Inflammatory macrophage (primary cell): ENCODE measurements around the gene RASSF7.
"Not testable (repeated sequence)": the region's sequence is repeated elsewhere in the genome, so short reads cannot be mapped to it uniquely, and the experiment has no call there.

ENCODE experiments used
- DNase-seq, 2 donors: peaks; one replicate each; pipeline ENCODE4 v3.0.0-alpha.2; 2020 to 2022

RASSF7 gene

GRCh38 chr11:567629-568292 is 7.0 kb downstream of the RASSF7 start:
- DNase-seq: no peak

- DNase-seq: peak; percentile 87 to 94
Observed at GRCh38 chr11:568306-569157, 7.8 kb downstream of the RASSF7 start.

DNA sequence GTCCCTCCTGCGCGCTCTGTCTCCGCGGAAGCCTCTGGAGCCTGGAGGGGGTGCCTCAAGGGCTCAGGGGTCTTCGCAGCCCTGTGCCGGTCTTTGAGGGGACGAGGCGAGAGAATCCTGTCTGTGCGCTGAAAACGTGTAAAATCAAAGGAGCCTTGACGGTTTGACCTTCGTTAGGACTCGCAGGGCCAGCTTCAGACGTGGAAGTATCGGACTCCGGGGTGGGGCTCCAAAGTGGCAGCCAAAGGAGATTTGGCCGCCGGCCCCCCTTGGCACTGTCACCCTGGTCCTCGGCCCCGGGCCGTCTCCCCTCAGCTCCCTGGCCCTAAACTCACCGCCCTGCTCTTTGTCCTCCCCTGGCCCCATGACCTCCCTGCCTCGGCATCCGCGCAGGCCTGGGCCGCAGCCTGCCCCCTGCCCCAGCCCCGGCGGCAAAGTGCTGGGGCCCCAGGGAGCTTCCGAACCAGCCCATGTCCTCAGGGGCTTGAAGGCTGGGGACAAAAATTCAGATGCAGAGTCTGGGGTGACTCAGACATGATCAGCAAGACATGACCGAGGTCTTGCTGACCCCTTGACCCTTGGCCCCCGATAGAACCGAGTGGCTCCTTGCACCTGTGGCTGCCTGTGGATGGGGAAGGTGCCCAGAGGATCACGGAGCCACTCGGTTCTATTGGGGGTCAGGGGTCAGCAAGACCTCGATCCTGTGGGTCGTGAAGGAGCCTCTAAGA is 8.6 kb downstream of the RASSF7 start:
- DNase-seq: no peak

- DNase-seq: no peak
Observed at GRCh38 chr11:571802-572185, 11.0 kb downstream of the RASSF7 start.

DNA sequence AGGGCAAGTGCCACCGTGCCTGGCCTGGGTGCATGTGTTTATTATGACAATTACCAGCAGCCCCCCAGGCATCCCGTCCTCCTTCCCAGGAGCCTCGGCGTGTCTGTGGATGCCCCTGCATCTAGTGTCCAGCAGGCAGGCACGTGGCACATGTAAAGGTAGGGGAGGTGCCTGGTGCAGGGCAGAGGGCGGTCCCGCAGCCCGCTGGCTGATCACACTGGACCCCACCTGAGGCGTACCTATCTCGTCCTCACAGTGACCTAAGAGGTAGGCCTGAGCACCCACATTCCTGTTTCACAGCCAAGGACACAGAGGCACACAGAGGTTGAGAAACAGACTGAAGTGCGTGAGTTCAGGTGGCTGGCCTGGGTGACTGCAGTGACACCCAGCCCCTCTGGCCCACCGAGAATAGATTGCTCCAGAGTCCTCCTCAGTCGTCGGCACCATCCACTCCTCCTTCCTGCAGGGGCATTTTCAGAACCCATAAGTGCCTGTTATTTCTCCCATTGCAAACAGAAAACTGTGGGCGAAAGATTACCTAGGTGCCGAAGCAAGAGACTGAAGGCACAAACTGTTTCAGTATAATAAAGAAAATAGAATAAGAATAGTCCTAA is 12.5 kb downstream of the RASSF7 start:
- DNase-seq: no peak

DNA sequence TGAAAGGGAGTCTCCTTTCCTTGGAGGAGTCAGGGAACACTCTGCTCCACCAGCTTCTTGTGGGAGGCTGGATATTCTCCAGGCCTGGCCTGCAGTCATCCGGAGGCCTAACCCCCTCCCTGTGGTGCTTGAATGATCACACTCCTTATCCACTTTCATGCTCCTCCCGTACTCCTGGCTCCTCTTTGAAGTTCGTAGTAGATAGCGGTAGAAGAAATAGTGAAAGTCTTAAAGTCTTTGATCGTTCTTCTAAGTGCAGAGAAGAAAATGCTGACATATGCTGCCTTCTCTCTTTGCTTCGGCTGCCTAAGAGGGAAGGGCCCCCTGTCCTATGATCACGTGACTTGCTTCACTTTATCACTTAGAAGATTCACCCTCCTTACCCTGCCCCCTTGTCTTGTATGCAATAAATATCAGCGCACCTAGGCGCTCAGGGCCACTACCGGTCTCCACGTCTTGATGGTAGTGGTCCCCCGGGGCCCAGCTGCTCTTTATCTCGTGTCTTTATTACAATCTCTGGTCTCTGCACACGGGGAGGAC is 13.3 kb downstream of the RASSF7 start:
- DNase-seq: not testable (repeated sequence)

GRCh38 chr11:574632-575312 is 14.0 kb downstream of the RASSF7 start:
- DNase-seq: no peak

DNA sequence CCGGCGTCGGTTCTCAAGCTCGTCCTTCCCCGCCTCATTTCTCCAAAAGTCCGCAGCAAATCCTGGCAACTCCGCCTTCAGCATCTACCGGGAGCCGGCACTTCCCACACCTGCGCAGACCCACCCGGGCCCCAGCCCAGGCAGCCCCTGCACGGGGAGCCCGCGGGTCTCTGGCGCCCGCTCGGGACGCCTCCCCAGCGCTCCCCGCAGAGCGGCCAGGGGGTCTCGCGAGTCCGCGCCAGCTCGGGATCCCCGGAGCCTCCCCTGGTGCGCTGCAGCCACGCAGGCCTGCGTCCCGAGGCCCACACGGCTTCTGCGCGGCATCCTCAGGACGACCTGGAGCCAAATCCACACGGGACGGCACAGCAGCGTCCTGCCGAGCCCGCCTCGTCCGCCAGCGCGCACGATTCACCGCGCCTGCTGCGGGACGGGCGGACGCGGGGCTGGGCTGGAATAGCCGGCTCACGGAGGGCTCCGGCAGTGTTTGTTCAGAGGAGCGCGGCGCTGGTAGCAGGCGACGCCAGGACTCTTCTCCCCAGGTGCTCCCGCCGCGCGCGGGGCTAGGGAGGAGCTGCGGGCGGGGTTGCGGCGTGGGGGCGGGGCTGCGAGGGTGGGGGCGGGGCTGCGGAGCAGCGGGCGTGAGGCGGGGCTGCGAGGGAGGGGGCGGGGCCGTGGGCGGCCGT is 14.7 kb downstream of the RASSF7 start:
- peak in 1 of 2 donors; percentile 9 for DNase-seq

DNA sequence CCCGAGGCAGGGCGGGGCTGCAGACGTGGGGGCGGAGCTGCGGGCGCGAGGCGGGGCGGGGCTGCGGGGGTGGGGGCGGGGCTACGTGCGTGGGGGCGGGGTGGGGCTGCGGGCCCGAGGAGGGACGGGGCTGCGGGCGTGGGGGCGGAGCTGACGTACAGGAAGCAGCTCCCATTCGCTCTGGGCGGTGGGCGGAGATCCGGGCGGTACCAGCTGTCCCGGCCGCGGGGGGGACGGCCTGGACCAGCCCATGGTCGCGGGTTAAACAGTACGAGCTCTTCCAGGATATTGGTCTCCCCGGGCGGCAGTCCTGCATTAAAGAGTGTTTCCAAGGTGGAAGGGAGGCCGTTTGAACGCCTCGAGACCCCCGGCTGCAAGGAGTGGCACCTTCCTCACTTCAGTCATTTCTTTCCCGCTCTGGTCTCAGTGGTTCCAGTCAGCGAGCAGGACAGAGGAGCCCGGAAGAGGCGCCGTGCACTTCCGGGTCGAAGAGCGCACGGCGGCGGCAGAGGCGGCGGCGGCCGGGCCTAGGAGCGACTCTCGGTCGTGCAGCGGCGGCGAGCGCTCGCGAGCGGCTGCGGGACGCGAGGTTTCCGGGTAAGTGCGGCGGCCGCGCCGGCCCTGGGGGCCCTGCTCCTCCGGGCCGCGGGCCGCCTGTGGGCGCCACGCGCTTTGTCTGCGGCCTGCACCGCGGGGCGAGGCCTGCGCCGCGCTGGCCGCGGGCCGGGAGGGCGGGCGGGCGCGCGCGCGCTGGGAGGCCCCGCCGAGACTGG is 15.4 kb downstream of the RASSF7 start, which contains the start of gene PHRF1:
TSS of gene PHRF1 (plus strand) at position 475 of the 773 bp plus-strand sequence. CDS start 5,043 bp downstream, outside the sequence.
- DNase-seq: peak; percentile 88 to 96

- DNase-seq: peak in 1 of 2 donors; percentile 6
Observed at GRCh38 chr11:576811-577610, 16.2 kb downstream of the RASSF7 start.

DNA sequence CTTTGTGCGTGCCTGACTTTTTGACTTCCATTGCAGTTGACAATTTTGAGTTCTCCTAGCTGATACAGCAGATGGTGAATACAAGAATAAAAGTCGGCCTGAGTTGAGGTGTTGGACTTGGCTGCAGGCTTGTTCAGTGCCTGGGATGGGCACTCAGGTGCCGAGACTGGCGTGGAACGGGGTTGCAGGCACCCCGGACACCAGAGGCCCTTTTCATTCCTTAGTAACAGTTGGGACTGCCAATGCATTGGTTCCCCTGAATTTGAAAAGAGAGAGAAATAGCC is 16.8 kb downstream of the RASSF7 start:
- DNase-seq: no peak

- DNase-seq: no peak
Observed at GRCh38 chr11:578276-579035, 17.7 kb downstream of the RASSF7 start.

- DNase-seq: no peak
Observed at GRCh38 chr11:579830-580601, 19.2 kb downstream of the RASSF7 start.

DNA sequence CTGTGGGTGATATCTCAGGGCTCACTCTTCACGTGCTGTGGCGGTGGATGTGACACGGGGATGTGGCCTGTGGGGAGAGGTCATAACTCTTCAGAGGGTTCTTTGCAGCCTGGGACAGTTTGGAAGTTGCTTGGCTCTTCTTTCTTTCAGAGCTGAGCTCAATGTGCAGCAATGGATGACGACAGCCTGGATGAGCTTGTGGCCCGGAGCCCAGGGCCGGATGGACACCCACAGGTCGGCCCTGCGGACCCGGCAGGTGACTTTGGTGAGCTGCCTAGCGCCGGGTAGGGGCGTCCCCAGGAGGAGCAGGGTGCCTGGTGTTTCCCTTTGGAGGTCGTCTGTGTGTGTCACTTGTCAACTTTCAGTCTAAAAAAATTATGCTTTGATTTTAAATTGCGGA is 20.6 kb downstream of the RASSF7 start:
- DNase-seq: no peak

DNA sequence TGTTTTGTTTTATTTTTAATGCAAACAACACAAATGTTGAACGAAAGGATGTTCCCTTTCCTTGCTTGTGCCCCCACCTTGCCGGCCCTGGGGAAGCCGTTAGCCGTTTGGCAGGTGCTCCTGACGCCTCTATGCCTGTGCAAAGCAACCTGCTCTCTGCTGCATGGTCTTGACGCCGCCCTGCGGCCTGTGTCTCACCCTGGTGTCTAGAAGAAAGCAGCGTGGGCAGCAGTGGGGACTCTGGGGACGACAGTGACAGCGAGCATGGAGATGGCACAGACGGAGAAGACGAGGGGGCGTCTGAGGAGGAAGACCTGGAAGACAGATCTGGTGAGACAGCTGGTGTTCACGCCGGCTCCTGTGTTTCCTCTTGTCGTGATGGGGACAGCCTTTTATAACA is 21.0 kb downstream of the RASSF7 start:
- no peak for DNase-seq

- no peak for DNase-seq
Observed at GRCh38 chr11:584287-584686, 23.5 kb downstream of the RASSF7 start.

GRCh38 chr11:586376-587316 is 25.9 kb downstream of the RASSF7 start:
- peak; percentile 2 to 26 for DNase-seq
